Thyroid gland (tissue), 4 donors: Measurements from ENCODE around the gene PTPRB.

Source experiments
- CTCF ChIP-seq, 6 experiments: fragments of 200-600 bp in 3 of 6; fragments of 450-650 bp in 3 of 6; sonication (generic) in 3 of 6; IDR thresholded peaks; one replicate each; pipeline ENCODE4 v1.5.1; 2016 to 2019; ENCODE audit warnings: antibody characterized with exemption in 6 of 6, mild to moderate bottlenecking in 2 of 6, inconsistent platforms in 1 of 6, moderate library complexity in 1 of 6
- POLR2A ChIP-seq, 2 donors: fragments of 450-650 bp; IDR thresholded peaks; one replicate each; pipeline ENCODE4 v1.6.1; 2017; ENCODE audit warnings: antibody characterized with exemption in 2 of 2, mild to moderate bottlenecking in 2 of 2, moderate library complexity in 1 of 2

GRCh38 chr12:70487440-70487839 lies 149.8 kb downstream of the PTPRB start:
- TF ChIP-seq CTCF (IDR thresholded peaks at IDR 0.05) (no peak), POLR2A (IDR thresholded peaks at IDR 0.05) (no peak)
